ENCODE measurements around the gene SCRN3.
"Not testable (repeated sequence)": the region's sequence is repeated elsewhere in the genome, so short reads cannot be mapped to it uniquely, and the experiment has no call there.

The SCRN3 gene

GRCh38 chr2:174410039-174410438 is 14.5 kb downstream of the SCRN3 start:
- DNase-seq = not testable (repeated sequence)

GRCh38 chr2:174412256-174412655 is 16.7 kb downstream of the SCRN3 start:
- no peak for DNase-seq

GRCh38 chr2:174428214-174428613 is 32.7 kb downstream of the SCRN3 start:
- DNase-seq = no peak

- DNase-seq = no peak
Observed at GRCh38 chr2:174430066-174430465, 34.5 kb downstream of the SCRN3 start.

- no peak for DNase-seq
Observed at GRCh38 chr2:174431902-174432301, 36.4 kb downstream of the SCRN3 start.

- no peak for DNase-seq
Observed at GRCh38 chr2:174436351-174436750, 40.8 kb downstream of the SCRN3 start.

- no peak for DNase-seq
Observed at GRCh38 chr2:174438146-174438886, 42.8 kb downstream of the SCRN3 start.

- DNase-seq = no peak
Observed at GRCh38 chr2:174439323-174439722, 43.8 kb downstream of the SCRN3 start.

GRCh38 chr2:174439950-174440349 is 44.4 kb downstream of the SCRN3 start:
- no peak for DNase-seq

GRCh38 chr2:174442546-174443510 is 47.3 kb downstream of the SCRN3 start:
- no peak for DNase-seq

- no peak for DNase-seq
Observed at GRCh38 chr2:174444761-174445160, 49.2 kb downstream of the SCRN3 start.

- no peak for DNase-seq
Observed at GRCh38 chr2:174445248-174445647, 49.7 kb downstream of the SCRN3 start.

GRCh38 chr2:174446531-174446930 is 51.0 kb downstream of the SCRN3 start:
- DNase-seq = no peak

GRCh38 chr2:174449033-174449432 is 53.5 kb downstream of the SCRN3 start:
- DNase-seq = no peak

GRCh38 chr2:174450021-174450816 is 54.7 kb downstream of the SCRN3 start:
- no peak for DNase-seq

GRCh38 chr2:174454566-174454965 is 59.0 kb downstream of the SCRN3 start:
- DNase-seq = no peak

GRCh38 chr2:174461221-174461620 is 65.7 kb downstream of the SCRN3 start:
- no peak for DNase-seq

- no peak for DNase-seq
Observed at GRCh38 chr2:174465327-174465726, 69.8 kb downstream of the SCRN3 start.

GRCh38 chr2:174473796-174474195 is 78.3 kb downstream of the SCRN3 start:
- DNase-seq = no peak

GRCh38 chr2:174477759-174478158 is 82.2 kb downstream of the SCRN3 start:
- no peak for DNase-seq
